HG03521 (cell line): Measurements from ENCODE around the gene TANGO6.
"Not testable (repeated sequence)": the region's sequence is repeated elsewhere in the genome, so short reads cannot be mapped to it uniquely, and the experiment has no call there.

Source experiments
- ATAC-seq: cut with Tn5 transposase; IDR thresholded peaks from one replicate; pipeline ENCODE4 v1.9.1; 2021; ENCODE audit warnings: mild to moderate bottlenecking, moderate library complexity; ENCODE audit not compliant: unreplicated experiment

Gene TANGO6

DNA sequence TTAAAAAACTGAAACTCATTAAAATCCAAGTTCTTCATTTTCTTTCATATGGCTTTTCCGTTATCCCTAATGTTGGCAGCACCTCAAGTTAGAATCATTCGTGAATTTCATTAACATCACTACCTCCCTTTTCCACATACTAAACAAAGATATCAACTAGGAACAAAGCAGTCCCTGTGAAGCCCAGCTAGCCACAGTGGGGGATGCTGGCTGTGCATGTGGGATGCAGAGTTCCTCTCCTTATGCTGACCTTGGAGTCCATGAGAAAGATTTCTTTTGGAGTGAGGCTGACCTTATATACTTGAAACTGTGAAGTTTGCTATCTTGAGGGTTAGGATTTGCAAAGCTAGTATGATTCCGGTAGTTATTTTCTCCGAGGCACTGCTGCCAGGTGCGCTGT, 117.6 kb downstream of the TANGO6 start:
- no peak for ATAC-seq

DNA sequence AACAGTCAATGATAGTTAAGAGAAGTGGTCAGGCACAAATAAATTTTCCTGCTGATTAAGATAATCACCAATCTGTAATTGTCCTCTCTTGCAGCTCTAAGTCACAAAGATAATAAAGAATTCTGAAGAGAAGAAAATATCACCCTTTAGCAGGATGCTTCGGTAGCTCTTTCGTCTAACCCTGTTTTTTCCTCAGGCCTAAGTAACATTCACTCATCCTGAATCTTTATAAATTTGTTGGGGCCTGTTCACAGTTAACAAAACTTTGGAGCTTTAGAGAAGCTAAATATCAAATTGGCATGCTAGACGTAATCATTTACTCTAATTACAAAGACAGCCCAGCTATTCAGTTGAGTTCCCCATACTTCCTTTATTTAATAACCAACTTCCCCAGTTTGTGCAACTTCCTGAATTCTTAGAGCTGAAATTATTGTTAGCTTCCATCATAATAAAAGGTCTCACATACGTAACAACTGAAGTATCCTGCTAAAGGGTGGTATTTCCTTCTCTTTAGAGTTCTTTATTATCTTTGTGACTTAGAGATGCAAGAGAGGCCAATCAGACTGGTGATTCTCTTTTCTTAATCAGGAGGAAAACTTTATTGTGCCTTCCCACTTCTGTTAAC, 118.6 kb downstream of the TANGO6 start:
- no peak for ATAC-seq

DNA sequence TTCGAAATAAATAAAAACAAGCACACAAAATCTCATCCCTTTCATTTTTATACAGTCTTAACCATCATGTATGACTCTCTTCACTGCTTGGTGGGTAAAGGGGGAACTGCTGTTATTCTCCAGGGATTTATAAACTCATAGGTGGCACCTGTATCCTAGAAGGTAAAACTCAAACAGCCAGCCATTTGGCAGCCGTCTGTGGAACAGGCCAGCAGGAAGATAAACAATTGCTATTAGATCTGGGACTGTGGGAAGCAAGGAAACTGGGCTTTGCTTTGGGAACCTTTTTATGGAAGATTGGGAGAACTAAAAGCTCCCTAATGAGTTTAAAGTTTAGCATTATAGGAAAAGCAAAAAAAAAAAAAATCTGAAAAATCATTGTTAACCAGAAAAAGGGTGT, 126.0 kb downstream of the TANGO6 start:
- ATAC-seq = no peak

GRCh38 chr16:68972013-68972412, 128.7 kb downstream of the TANGO6 start:
- ATAC-seq = no peak

GRCh38 chr16:68972720-68973119, 129.4 kb downstream of the TANGO6 start:
- ATAC-seq = no peak

DNA sequence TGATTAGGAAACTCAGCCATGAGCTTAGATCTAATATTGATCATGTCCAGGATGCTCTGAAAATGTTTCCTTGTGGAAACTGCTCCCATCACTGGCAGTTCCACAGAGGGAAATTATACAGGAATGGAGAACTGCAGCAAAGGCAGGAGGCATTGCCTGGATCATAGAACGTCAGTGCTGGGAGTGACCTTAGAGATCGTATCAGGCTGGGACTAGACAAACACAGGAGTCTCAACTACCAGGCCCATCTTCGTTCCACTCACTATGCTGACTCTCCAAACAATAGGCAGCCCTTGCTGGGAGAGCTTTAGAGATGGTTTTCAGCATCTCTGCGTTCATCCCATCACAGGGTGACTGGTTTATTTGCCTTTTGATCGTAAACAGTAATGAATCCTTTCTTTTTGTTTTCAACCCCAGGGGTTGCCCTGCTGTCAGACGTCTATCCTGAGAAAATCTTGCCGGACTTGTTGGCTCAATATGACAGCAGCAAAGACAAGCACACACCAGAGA, 130.3 kb downstream of the TANGO6 start:
- no peak for ATAC-seq

- ATAC-seq = no peak
Measured at GRCh38 chr16:68978303-68978954, 135.1 kb downstream of the TANGO6 start.

- no peak for ATAC-seq
Measured at GRCh38 chr16:68980695-68981315, 137.5 kb downstream of the TANGO6 start.

DNA sequence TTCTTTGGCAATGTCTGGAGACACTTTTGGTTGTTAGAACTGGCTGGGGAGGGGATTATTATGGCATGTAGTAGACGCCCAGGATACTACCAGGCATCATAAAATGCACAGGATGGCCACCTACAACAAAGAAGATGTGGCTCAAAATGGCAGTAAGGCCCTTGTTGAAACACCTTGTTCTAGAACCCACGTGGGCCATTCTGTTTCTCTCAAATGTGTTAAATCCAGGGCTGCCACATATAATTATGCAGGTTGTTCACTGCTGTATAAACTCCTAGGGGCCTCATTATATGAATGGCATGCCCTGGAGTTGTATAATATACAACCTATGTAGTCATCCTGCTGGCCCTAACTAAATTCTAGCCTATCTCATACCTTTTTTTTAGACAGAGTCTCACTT, 138.6 kb downstream of the TANGO6 start:
- no peak for ATAC-seq

GRCh38 chr16:68984467-68984866, 141.1 kb downstream of the TANGO6 start:
- ATAC-seq = no peak

GRCh38 chr16:68985268-68985667, 141.9 kb downstream of the TANGO6 start:
- ATAC-seq = no peak

DNA sequence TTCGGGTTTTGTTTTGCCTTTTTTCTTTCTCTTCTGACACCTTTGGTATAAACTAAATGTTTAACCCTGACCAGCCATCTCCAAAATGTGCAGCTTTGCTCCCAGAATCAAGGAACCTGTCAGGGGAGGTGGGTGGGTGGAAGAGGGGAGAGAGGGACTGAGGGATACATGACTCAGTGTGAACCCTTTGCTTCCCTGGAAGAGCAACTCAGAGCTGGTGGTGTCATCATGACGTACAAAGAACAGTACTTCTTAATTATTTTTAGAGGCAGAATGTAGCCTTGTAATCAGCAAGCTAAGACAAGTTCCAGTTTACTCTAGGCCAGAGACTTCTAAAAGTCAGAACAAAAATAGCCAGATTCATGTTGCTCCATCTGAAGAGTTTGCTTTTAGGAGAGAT, 142.5 kb downstream of the TANGO6 start:
- ATAC-seq = no peak

- ATAC-seq = no peak
Measured at GRCh38 chr16:68987734-68988457, 144.6 kb downstream of the TANGO6 start.

GRCh38 chr16:68990172-68990845, 147.0 kb downstream of the TANGO6 start:
- ATAC-seq = not testable (repeated sequence)

DNA sequence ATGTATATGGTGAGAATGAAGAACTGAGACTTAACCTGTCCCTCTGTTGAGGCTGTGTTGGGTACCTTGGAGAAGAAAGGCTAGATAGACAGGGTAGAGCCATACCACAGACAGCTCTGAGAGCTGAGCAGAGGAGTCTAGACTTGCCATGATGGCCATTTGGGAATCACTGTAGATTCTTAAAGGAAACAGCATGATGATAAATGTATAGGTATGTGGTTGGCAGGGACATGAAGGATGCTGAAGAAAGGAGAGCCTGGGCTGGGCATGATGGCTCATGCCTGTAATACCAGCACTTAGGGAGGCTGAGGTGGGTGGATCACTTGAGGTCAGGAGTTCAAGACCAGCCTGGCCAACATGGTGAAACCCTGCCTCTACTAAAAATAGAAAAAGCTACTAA, 147.7 kb downstream of the TANGO6 start:
- ATAC-seq = no peak

DNA sequence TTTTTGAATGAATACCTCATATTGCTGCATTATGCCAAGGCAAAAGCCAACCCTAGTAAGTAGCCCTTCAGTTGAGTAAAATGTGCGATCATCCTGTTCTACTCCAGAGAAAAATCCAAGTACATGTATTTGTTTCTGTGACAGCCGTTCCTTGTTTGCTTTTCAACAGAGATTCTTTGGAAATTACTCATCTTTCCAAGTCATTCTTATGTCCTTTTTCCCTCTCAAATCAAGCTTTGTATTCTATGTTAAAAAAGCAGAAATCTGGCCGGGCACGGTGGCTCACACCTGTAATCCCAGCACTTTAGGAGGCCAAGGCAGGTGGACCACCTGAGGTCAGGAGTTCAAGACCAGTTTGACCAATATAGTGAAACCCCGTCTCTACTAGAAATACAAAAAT, 149.2 kb downstream of the TANGO6 start:
- ATAC-seq = no peak

- ATAC-seq = no peak
Measured at GRCh38 chr16:68993456-68993855, 150.1 kb downstream of the TANGO6 start.

GRCh38 chr16:68993885-68994284, 150.6 kb downstream of the TANGO6 start:
- no peak for ATAC-seq

DNA sequence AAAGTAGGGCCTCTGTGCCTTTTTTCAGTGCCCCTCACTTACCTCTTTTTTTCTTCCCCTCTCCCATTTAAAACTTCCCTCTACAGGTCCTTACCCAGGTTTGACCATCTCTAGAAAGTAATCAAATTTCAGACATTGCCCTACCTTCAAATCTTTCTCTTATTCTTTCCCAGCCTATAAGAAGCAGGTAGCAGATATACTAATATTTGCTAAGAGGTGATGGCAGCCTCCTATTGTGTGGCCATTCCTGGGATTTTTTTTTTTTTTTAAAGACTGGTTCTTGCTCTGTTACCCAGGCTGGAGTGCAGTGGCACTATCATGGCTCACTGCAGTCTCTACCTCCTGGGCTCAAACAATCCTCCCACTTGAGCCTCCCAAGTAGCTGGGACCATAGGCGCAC, 151.0 kb downstream of the TANGO6 start:
- ATAC-seq = no peak

GRCh38 chr16:68995011-68995504, 151.7 kb downstream of the TANGO6 start:
- no peak for ATAC-seq

- no peak for ATAC-seq
Measured at GRCh38 chr16:68997564-68997963, 154.2 kb downstream of the TANGO6 start.
